Pulmonary artery endothelial cell (primary cell): ENCODE results near the gene TCF23. TPM values are rescaled to one million over a fixed set of nuclear protein-coding genes. Genes with fewer than 3 reads are reported as not detected.
"Not testable (repeated sequence)": the region's sequence is repeated elsewhere in the genome, so short reads cannot be mapped to it uniquely, and the experiment has no call there.

ENCODE experiments used
- DNase-seq: peaks from one replicate; pipeline ENCODE4 v3.0.0-alpha.2; 2011; ENCODE audit warnings: low read depth, low spot score
- total RNA-seq: library from RNA; depleted of rRNA; stranded (reverse); fragments of >200 nt; gene quantifications from 2 replicates; pipeline ENCODE4 v1.2.3, GENCODE V29; 2014

Gene TCF23
- total RNA-seq, 1 donor from 2014 or later: not detected

DNA sequence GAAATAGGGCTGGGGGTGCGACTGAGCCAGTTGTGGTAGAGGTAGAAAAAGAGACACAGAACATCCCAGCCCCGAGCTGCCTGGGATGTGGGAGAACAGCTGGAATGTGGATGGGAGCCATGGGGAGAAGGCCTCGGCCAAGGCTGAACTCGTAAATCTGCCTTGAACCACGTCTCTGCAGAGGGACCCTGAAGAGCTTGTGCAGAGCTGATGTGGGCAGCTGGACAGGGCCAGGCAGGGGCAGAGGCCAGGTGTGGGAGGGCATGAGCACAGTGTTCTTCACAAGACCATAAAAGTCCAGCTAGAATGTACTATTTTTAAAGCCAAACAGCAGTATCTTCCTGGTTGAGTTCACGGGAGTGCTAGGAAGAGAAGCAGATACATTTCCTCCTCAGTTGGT lies 5.7 kb downstream of the TCF23 start:
- no peak for DNase-seq

DNA sequence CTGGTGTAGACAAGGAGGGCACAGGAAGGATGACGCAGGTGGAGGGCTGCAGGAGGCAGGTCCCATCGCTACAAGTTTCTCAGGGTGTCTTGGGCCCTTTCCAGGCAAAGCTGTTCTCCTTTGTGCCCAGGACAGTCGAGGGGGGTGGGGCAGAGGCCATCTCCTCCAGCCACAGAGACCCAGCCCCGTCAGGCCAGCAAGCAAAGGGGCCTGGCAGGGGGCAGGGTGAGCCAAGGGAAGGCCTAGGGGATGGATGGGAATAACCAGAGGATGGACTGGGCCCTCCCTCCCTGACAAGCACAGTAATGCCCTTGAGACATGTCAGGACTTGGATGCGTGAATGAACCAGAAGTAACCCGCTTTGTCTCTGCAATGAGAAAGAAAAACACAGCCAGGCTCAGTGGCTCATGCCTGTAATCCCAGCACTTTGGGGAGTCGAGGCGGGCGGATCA lies 6.3 kb downstream of the TCF23 start:
- no peak for DNase-seq

DNA sequence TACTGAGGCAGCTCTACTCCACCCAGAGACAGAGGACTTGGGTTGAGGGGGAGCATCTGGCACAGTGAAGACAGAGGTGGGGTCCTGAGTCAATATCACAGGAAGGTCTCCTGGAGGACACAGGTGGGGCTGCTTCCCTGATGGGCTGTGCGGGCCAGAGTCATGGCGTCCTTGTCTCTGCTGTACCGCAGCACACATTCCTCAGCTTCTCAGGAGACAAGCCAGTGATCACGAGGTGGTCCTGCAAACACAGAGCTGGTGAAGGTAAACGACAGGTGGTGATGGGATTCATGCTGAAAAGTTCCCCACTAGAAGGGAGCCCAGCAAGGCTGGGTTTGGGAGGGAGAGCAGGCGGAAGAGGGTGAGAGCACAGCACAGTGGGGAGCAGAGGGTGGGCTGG lies 9.7 kb downstream of the TCF23 start:
- DNase-seq: no peak

DNA sequence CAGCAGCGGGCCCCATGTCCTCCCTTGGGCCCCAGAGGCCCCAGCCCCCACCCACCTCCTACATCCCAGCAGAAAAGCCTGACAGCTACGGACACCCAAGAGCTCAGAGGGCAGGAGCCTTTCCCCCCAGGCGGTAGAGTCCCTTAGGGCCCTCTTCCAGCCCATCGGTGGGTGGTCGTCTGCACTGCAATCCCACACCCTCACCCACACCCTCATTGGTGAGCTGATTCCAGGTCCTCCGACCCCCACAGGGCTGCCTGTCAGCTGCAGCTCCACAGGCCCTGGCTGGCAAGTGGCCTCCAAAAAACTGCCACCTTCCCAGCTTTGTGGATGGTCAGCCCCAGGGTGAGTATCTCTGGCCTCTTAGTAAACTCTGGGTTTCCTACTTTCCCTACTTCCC lies 10.5 kb downstream of the TCF23 start:
- no peak for DNase-seq

DNA sequence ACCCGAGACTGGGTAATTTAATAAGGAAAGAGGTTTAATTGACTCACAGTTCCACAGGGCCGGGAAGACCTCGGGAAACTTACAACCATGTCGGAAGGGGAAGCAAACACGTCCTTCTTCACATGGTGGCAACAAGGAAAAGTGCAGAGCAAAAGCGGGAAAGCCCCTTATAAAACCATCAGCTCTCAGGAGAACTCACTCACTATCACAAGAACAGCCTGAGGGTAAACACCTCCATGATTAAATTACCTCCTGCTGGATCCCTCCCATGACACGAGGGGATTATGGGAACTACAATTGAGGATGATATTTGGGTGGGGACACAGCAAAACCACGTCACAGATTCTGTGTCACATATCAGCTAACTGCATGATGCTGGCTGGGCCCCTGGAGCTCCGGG lies 11.4 kb downstream of the TCF23 start:
- no peak for DNase-seq

DNA sequence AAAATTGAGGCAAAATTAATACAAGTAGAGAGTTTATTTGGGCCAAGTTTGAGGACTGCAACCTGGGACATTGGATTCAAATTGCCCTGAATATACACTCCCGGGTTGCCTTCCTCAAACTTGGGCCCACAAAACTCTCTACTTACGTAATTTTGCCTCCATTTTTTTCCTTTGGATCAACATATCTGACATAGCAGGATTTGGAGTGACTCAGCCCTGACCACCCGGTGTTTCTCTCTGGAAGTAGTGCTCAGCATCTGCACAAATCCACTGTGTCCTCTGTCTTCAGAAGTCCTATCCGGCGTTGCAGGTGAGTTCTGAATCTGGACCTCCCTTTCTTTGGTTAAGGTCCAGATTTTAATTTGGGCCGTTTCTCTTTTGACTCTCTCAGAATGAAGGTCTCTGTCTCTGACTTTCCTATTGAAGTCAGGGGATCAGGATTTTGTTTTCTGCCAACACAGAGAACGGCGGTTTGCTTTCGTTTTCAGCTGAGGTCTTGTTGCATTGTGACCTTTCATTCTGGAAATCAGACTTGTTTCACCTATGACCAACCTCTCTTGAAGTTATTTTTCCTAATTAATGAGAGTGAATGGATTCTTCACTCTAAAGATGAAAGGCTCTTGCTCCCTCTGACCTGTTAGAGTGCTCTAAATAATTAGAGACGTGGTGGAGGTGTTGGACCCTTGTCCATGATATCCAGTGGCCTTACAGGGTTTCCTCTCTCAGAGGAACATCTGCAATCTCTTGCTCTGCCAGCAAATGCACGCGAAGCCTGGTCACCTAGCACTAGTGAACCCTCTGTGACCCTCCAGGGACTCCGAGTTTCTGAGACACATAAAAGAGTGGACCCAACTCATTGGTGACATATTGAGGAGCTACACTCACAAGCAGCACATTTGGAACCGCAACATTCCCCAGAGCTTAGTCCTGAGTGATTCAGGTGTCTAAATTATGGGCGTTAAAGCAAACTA lies 13.6 kb downstream of the TCF23 start:
- DNase-seq: no peak

DNA sequence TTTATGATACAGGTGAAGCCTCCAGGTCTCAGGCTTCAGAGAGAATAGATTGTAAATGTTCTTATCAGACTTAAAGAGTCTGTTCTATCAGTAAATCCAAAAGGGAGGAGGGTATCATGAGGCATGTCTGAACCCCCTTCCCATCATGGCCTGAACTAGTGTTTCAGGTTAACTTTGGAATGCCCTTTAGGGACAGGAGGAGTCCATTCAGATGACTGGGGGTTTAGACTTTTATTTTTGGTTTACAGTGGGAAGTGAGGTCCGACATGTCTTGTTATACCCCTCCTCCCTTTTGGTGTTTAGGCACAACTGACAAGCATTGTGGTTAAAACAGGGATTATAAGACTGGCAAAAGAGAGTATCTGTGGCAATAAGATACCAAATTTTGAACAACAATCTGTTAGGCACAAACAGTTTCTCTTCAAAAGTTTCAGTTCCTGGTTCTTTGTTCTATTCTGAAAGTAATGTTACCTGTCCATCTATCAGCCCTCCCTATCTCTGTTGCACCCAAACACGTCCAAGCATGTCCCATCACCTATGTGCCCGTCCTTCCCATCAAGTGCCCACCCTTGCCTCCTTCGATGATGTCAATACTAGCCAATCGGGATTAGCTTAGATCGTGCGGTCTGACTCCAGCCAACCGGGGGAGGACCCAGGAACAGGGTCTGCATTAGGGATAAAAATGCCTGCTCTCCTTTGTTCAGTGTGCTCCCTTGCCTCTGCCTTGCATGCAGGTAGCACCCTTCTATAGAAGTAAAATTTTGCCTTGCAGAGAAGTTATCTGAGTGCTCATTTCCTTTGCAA lies 16.4 kb downstream of the TCF23 start:
- DNase-seq: no peak

DNA sequence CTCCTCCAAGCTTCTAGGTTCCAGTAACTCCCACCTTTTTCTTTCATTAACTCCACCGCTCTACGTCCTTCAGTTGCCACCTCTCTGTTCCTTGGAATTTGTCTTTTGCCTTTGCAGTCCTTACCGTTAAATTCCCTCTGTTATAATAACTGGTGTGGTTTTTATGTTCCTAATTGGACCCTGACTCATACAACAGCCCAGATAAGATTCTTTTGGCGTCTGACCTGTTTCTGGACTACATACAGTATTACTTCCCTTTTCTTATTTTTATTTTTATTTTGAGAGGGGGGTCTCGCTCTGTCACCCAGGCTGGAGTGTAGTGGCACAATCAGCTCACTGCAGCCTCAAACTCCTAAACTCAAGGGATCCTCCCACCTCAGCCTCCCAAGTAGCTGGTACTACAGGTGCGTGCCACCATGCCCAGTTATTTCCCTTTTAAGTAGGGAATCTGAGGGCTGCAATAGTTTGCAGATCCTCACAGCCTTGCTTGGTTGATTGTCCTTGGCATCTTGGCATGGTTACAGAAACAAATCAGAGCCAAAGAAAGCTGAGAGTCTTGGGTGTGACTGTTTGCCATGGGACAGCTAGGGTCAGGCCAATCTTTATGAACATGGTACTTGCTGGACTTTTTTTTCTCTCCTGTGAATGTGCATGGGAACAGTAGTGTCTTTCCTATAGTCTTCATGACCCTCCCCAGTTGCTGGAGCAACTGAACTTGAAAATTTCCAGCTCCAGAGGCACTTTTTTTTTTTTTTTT lies 22.0 kb downstream of the TCF23 start:
- DNase-seq: no peak

DNA sequence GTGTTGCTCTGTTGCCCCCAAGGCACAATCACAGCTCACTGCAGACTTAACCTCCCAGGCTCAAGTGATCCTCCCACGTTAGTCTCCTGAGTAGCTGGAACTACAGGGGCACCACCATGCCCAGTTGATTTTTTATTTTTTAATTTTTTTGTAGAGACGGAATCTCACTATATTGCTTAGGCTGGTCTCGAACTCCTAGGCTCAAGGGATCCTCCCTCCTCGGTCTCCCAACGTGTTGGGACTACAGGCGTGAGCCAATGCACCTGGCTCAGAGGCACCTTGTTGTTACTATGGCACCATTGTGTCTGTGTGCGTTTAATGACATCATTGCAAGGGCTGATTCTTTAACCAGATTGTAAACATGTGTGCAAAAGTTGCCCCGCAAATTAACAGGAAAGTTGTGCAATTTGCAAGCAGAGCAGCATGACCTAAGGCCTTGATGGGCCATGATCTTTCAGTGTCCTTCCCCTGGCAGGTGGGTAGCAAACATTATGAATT lies 22.6 kb downstream of the TCF23 start:
- DNase-seq: no peak

DNA sequence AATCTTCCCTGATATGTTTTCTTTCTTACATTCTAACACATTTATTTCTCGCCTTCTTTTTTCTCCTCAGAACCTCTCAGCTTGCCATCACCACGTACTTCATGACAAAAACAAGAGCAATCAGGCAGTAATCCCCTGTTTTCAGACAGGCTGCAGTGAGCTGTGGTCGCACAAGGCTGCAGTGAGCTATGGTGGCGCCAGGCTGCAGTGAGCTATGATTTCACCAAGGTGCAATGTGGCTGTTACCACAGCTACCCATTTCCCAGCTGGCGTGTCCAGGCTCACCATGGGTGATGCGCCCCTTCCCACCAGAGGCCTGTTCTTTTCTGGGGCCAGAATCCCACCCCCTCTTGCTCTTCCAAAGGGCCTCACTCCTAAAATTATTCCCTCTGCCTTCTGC lies 25.8 kb downstream of the TCF23 start:
- no peak for DNase-seq

DNA sequence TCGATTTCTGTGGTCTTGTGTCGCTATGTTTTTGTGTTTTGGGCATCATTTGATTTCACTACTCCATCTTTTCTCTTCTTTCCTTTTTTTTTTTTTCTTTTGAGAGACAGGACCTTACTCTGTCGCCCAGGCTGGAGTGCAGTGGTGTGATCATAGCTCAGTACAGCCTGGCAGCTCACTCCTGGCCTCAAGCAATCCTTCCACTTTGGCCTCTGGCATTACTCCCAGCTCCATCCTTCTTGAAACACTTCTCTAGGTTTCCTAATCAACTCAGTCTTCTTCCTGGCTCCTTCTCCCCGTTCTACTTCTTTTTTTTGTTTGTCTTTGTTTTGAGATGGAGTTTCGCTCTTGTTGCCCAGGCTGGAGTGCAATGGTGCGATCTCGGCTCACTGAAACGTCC lies 26.5 kb downstream of the TCF23 start:
- DNase-seq: no peak

DNA sequence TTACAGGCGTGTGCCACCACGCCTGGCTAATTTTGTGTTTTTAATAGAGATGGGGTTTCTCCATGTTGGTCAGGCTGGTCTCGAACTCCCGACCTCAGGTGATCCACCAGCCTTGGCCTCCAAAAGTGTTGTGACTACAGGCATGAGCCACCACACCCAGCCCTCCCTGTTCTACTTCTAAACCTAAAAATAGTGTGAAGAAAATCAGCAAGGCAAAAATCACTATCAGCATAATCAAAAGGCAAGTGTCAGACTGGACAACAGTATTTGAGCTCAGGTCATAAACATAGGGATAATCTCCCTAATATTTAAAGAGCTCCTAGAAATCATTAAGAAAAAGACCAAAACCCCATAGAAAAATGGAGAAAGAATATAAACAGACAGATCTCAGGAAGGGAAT lies 27.0 kb downstream of the TCF23 start:
- not testable (repeated sequence) for DNase-seq

DNA sequence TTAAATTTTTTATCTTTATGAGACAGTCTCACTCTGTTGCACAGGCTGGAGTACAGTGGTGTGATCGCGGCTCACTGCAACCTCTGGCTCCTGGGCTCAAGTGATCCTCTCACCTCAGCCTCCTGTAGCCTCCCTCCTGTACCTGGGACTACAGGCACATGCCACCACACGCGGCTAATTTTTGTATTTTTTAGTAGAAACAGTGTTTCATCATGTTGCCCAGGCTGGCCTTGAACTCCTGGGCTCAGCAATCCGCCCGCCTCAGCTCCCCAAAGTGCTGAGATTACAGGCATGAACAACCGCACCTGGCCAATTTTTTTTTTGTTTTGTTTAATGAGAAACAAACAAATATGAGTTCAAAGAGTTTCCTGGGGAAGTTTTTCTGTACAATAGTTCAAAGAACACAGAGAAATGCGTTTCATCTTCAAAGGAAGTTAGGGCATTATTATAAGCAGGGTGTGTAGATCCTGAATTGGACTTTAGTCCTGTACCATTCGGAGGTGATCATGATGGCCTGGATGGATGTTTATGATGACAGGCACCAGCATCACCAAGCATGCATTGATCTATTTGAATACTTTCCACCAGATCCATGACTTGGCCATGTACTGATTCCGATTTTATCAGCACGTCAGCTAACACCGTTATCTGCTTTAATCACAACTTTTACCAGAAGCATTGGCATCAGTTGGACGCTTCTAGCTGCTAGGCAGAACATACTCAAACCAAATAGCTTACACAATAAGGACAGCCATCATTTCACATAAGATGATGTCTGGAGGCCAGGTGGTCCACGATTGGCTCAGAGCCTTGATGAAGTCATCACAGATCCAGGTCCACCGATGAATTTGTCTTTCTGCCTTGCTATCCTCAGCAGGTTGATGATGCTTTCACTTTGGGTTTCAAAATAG lies 28.9 kb downstream of the TCF23 start:
- no peak for DNase-seq

DNA sequence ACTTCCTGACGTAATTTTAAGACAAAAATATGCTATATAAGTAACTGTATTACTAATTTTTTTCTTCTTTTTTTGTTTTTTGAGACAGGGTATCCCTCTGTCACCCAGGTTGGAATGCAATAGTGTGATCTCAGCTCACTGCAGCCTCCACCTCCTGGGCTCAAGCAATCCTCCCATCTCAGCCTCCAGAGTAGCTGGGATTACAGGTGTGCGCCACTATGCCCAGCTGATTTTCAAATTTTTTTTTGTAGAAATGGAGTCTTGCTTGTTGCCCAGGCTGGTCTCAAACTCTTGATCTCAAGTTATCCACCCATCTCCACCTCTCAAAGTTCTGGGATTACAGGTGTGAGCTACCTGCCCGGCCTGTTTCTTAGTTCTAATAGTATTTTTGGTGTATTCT lies 29.7 kb downstream of the TCF23 start:
- no peak for DNase-seq

DNA sequence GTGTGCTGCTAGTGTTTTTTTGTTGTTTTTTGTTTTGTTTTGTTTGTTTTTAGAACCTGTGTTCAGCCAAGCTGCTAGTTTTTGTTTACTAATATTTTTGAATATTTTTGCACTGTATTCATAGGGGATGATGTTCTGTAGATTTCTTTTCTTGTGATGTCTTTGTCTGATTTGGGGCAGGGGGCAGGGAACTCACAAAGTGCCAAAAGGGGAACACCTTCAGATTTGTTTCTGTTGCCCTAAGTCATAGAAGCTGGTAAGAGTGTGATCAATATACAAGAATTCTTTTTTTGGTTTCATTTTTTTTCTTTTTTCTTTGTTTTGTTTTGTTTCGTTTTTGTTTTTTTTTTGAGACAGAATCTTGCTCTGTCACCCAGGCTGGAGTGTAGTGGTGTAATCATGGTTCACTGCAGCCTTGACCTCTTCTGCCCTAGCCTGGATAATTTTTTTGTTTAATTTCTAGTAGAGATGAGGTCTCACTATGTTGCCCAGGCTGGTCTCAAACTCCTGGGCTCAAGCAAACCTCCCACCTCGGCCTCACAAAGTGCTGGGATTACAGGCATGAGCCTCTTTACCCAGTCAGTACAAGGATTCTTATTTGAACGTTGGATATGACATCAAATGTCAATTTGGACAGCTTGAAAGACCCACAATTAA lies 30.7 kb downstream of the TCF23 start:
- no peak for DNase-seq

DNA sequence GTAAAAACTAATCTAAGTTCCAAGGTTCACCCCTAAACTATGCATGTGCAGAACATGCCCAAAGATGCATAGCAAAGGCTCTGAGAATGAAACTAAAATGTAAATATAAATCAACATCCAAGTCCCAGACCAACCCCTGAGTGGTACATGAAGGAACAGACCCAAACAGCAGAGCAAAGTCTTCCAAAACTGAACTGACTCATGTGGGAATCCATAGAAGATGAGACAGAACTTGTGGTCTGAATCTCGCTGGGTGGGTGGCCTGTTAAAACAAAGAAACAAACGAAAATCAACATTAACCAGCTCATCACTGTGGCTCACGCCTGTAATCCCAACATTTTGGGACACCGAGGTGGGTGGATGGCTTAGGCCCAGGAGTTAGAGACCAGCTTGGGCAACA lies 33.5 kb downstream of the TCF23 start:
- no peak for DNase-seq

DNA sequence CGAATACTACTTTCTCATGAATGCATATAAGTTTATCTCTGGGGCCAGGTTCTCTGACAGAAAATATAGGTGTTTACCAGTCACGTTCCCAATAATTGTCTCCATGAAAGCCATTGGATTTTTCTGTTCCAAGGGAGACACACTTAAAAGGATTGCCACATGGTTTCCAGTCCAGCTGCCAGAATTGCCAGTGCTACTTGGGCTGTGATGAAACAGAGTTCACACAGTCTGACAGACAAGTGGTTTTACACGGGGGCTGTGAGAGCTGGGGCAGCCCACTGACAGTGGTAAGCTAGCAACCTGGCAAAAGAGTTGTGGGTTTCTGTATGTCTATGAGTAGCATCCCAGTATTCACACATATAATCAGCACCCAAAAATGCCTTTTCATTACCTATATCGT lies 35.3 kb downstream of the TCF23 start:
- no peak for DNase-seq

DNA sequence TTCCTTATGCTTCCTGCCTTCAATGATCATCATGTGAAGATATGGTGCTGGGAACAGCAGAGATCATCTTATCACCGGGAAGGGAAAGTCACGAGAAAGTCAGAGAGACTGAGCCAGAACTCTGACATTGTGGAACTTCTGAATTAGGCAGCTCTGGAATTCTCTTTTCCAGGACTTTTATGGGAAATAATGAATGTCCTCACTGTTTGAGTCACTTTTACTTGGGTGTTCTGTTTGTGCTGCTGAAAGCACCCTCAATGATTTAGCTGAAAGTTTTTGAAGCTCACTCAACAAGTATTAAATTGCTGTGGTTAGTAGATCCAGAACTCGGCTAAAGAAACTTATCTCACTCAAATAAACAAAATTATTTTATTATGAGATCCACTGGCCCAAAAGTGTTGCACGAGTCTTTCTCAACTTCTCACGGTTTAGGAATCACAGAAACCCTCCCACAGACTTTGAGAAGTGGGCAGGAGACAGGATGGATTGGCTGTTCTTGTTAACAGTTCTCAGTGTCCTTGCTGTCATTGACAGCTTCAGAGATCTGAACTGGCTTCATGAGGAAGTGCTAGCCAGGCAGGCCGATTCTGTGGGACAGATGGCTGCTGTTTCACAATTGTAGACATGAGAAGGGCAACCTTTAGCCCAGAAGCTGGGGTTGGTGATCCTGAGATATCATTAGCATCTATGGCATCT lies 36.7 kb downstream of the TCF23 start:
- DNase-seq: no peak

DNA sequence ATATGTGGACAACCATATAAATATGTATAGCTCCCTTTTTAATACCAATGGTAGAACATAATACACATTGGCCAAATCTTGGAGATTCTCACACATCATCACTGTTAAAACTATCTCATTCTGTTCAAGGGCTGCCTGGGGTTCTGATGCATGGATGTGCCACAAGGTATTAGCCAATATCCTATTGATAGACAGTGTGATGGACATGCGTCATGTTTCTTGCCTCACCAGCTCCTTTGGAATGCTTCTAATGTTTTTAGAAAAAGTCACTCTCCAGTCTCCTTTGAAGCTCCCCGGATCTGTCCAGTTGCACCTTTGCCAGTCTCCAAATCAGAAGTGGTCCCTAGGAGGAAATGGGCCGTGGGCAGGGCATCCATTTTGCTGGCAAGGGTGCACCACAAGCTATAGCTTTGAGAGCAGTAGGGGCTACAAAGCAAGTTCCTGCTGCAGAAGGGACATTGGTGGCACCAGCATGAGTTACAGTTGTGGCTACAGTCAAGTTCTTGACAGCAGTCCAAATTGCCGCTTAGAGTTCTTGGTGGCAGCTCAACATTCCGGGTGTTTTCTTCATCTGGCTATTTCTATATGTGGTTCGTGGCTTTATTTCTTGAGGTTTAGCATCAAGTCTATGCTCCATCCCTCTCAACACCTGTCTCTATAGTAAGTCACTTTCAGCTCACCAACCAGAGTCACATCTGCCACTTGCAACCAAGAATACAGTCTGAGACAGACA lies 38.0 kb downstream of the TCF23 start:
- DNase-seq: no peak
